Cardiac fibroblast (primary cell): Measurements from ENCODE around the gene SHISA6.
A peak's percentile ranks its signal among the peaks of the same experiment; 100 is the strongest.

ENCODE experiments used
- DNase-seq, 2 donors: peaks; one replicate each; pipeline versions ENCODE4 v3.0.0 to v3.0.0-alpha.2; 2010; ENCODE audit warnings: low read depth in 2 of 2
- H3K4me3 ChIP-seq, 2 donors: replicated peaks in 1 of 2; 1 replicate in 1 of 2; 2 replicates in 1 of 2; pipeline ENCODE4 v1.5.1; 2011; ENCODE audit warnings: low read depth in 2 of 2, low read length in 2 of 2, mild to moderate bottlenecking in 2 of 2, moderate library complexity in 1 of 2
- TF ChIP-seq, protein P1 (sequence below): IDR thresholded peaks from one replicate; pipeline ENCODE4 v1.5.1; 2011; ENCODE audit warnings: low read depth, mild to moderate bottlenecking, low read length, inconsistent platforms

SHISA6 gene

GRCh38 chr17:11583306-11583992, 342.4 kb downstream of the SHISA6 start:
- no peak overlapping the region for H3K4me3 ChIP-seq
- TF ChIP-seq, protein P1, sequence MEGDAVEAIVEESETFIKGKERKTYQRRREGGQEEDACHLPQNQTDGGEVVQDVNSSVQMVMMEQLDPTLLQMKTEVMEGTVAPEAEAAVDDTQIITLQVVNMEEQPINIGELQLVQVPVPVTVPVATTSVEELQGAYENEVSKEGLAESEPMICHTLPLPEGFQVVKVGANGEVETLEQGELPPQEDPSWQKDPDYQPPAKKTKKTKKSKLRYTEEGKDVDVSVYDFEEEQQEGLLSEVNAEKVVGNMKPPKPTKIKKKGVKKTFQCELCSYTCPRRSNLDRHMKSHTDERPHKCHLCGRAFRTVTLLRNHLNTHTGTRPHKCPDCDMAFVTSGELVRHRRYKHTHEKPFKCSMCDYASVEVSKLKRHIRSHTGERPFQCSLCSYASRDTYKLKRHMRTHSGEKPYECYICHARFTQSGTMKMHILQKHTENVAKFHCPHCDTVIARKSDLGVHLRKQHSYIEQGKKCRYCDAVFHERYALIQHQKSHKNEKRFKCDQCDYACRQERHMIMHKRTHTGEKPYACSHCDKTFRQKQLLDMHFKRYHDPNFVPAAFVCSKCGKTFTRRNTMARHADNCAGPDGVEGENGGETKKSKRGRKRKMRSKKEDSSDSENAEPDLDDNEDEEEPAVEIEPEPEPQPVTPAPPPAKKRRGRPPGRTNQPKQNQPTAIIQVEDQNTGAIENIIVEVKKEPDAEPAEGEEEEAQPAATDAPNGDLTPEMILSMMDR, result no peak
- DNase-seq, result no peak

GRCh38 chr17:11589716-11590115, 348.7 kb downstream of the SHISA6 start:
- no peak for DNase-seq
- H3K4me3 ChIP-seq, result no peak overlapping the region
- TF ChIP-seq, protein P1, result no peak

GRCh38 chr17:11598274-11599221, 357.5 kb downstream of the SHISA6 start, which contains the start of gene DNAH9:
DNAH9 (plus strand) TSS chr17:11598470; CDS start chr17:11598499, 29 bp downstream.
- peak within 1 kb of the TSS in 1 of 2 donors; percentile 30 for H3K4me3 ChIP-seq
- TF ChIP-seq, protein P1, result no peak
- peak; percentile 49 to 55 for DNase-seq

- no peak overlapping the region for H3K4me3 ChIP-seq
- no peak for DNase-seq
- TF ChIP-seq, protein P1, result no peak
Measured at GRCh38 chr17:11601661-11602060, 360.6 kb downstream of the SHISA6 start.

DNA sequence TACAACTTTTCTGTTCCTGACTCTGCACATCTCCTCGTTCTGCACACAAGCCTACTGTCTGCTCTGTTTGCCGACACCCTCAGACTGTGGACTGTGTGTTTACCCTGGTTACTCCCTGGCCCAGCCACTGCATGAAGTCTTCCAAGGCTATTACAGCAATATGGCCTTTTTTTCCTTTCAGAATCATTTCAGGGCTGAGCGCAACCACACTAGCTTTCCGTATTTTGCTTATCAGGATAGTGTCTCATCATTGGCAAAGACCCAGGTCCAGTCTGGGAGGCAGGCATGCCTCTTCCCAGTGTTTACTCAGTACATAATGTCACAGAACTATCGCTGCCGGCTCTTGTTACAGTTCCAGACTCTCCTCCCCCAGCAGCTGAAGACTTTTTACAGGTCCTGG, 367.4 kb downstream of the SHISA6 start:
- DNase-seq, result peak in 1 of 2 donors; percentile 3
- H3K4me3 ChIP-seq, result no peak overlapping the region
- TF ChIP-seq, protein P1, result no peak

GRCh38 chr17:11610999-11611566, 370.1 kb downstream of the SHISA6 start:
- DNase-seq, result no peak
- H3K4me3 ChIP-seq, result no peak overlapping the region
- TF ChIP-seq, protein P1, result no peak
